HCT116 (cell line): ENCODE measurements around the gene PDE1A. TPM values are rescaled to one million over a fixed set of nuclear protein-coding genes. Genes with fewer than 3 reads are reported as not detected.

ENCODE experiments used
- ATAC-seq: fragments of 200-7000 bp; cut with Tn5 transposase; 2 replicates; pipeline ENCODE4 v1.9.1; 2020; ENCODE audit warnings: mild to moderate bottlenecking, moderate library complexity
- BruUV-seq: library from RNA; stranded (reverse); fragments of 400-500 nt; replicated peaks from 2 replicates; lab custom pipeline; 2021; lab: Mats Ljungman, UMichigan
- CTCF ChIA-PET: fragments of 300-600 bp; sonication (Branson Sonifier 250); formaldehyde crosslinking; loops from one replicate; lab custom pipeline; 2021; ENCODE audit warnings: antibody characterized with exemption; lab: Charles Lee
- POLR2A ChIA-PET: fragments of 300-600, 350-600 bp; sonication (Branson Sonifier 250); formaldehyde crosslinking; loops from one replicate; lab custom pipeline; 2021; ENCODE audit warnings: antibody characterized with exemption; lab: Charles Lee
- RAD21 ChIA-PET, 2 experiments: fragments of 300-600 bp; sonication (Branson Sonifier 250); formaldehyde crosslinking; loops; one replicate each; lab custom pipeline; 2023; ENCODE audit warnings: low total read pairs in 2 of 2; ENCODE audit not compliant: uncharacterized antibody in 2 of 2, unreplicated experiment in 2 of 2, low non-redundant PET in 1 of 2; lab: Charles Lee
- DNase-seq: peaks from one replicate; pipeline ENCODE4 v3.0.0-alpha.2; 2010; ENCODE audit warnings: low read depth, low spot score
- H2AFZ ChIP-seq: fragments of 200-600 bp; shearing (Covaris generic), sonication (generic); 2 replicates; pipeline ENCODE4 v1.6.1; 2017; ENCODE audit warnings: low read depth, mixed run types, mixed read lengths, antibody characterized with exemption, low read length; ENCODE audit not compliant: poor library complexity, severe bottlenecking
- H3K27ac ChIP-seq: 2 replicates; pipeline ENCODE4 v1.5.1; 2012; ENCODE audit warnings: low read depth, low read length
- H3K27me3 ChIP-seq: fragments of 200-600 bp; sonication (generic); 2 replicates; pipeline ENCODE4 v1.6.1; 2016; ENCODE audit warnings: mixed run types, low read length, mixed read lengths; ENCODE audit not compliant: insufficient read depth
- H3K36me3 ChIP-seq, 2 experiments: fragments of 200-500 bp in 1 of 2; fragments of 200-600 bp in 1 of 2; sonication (Bioruptor generic) in 1 of 2; sonication (generic) in 1 of 2; 2 replicates each; pipeline versions ENCODE4 v1.5.1 to v1.6.1; 2014 to 2016; ENCODE audit warnings: low read length in 2 of 2, inconsistent platforms in 1 of 2, mixed read lengths in 1 of 2, mixed run types in 1 of 2; ENCODE audit not compliant: insufficient read depth in 2 of 2, control insufficient read depth in 1 of 2
- H3K4me1 ChIP-seq, 2 experiments: fragments of 200-600 bp in 1 of 2; sonication (generic) in 1 of 2; 2 replicates each; pipeline versions ENCODE4 v1.5.1 to v1.6.1; 2012 to 2017; ENCODE audit warnings: low read length in 2 of 2, inconsistent platforms in 1 of 2, mild to moderate bottlenecking in 1 of 2, mixed read lengths in 1 of 2, mixed run types in 1 of 2, moderate library complexity in 1 of 2; ENCODE audit not compliant: insufficient read depth in 2 of 2, control insufficient read depth in 1 of 2
- H3K4me2 ChIP-seq: fragments of 200-600 bp; sonication (generic); 2 replicates; pipeline ENCODE4 v1.6.1; 2017; ENCODE audit warnings: mixed run types, low read length, mixed read lengths
- H3K4me3 ChIP-seq, 2 experiments: fragments of 200-600 bp in 1 of 2; sonication (generic) in 1 of 2; replicated peaks in 1 of 2; 2 replicates each; pipeline ENCODE4 v1.5.1; 2011 to 2016; ENCODE audit warnings: low read length in 2 of 2, control low read depth in 1 of 2, low read depth in 1 of 2, mild to moderate bottlenecking in 1 of 2, mixed read lengths in 1 of 2, mixed run types in 1 of 2
- H3K79me2 ChIP-seq: fragments of 200-600 bp; sonication (generic); 2 replicates; pipeline ENCODE4 v1.6.1; 2017; ENCODE audit warnings: mild to moderate bottlenecking, mixed run types, low read length, moderate library complexity, mixed read lengths; ENCODE audit not compliant: insufficient read depth
- H3K9ac ChIP-seq: fragments of 200-600 bp; sonication (generic); 2 replicates; pipeline ENCODE4 v1.6.1; 2016; ENCODE audit warnings: low read length, mixed read lengths
- H3K9me2 ChIP-seq: fragments of 200-600 bp; sonication (generic), shearing (Covaris generic); 2 replicates; pipeline ENCODE4 v1.6.1; 2017; ENCODE audit warnings: mixed run types, mild to moderate bottlenecking, moderate library complexity; ENCODE audit not compliant: insufficient read depth
- H3K9me3 ChIP-seq, 2 experiments: fragments of 200-500 bp in 1 of 2; fragments of 200-600 bp in 1 of 2; sonication (Bioruptor generic) in 1 of 2; sonication (generic) in 1 of 2; 2 replicates each; pipeline ENCODE4 v1.6.1; 2014 to 2017; ENCODE audit warnings: low read length in 2 of 2, mixed read lengths in 2 of 2, inconsistent platforms in 1 of 2, low read depth in 1 of 2, mild to moderate bottlenecking in 1 of 2, mixed run types in 1 of 2, moderate library complexity in 1 of 2; ENCODE audit not compliant: control insufficient read depth in 1 of 2, insufficient read depth in 1 of 2
- H4K20me1 ChIP-seq: fragments of 200-600 bp; sonication (generic), shearing (Covaris generic); 2 replicates; pipeline ENCODE4 v1.6.1; 2017; ENCODE audit warnings: mixed run types, mild to moderate bottlenecking, moderate library complexity; ENCODE audit not compliant: insufficient read depth
- CEBPB ChIP-seq: IDR thresholded peaks from 2 replicates; pipeline ENCODE4 v1.6.1; 2012; ENCODE audit warnings: low read depth
- CTCF ChIP-seq, 3 experiments: fragments of 200-600 bp in 1 of 3; sonication (generic) in 1 of 3; IDR thresholded peaks in 2 of 3; conservative IDR thresholded peaks in 1 of 3; 2 replicates each; pipeline ENCODE4 v1.5.1; 2012 to 2017; ENCODE audit warnings: low read depth in 2 of 3, low read length in 2 of 3, antibody characterized with exemption in 1 of 3, borderline replicate concordance in 1 of 3, control low read depth in 1 of 3, mild to moderate bottlenecking in 1 of 3, mixed read lengths in 1 of 3, mixed run types in 1 of 3, moderate library complexity in 1 of 3; ENCODE audit not compliant: insufficient read depth in 1 of 3
- ELF1 ChIP-seq: IDR thresholded peaks from 2 replicates; pipeline ENCODE4 v1.6.1; 2012; ENCODE audit warnings: low read depth, borderline replicate concordance
- EZH2 ChIP-seq: fragments of 200-600 bp; sonication (generic); IDR thresholded peaks from 2 replicates; pipeline ENCODE4 v1.6.1; 2017; ENCODE audit warnings: antibody characterized with exemption, mixed run types
- EZH2phosphoT487 ChIP-seq: fragments of 200-600 bp; IDR thresholded peaks from 2 replicates; pipeline ENCODE4 v1.6.1; 2018; ENCODE audit warnings: antibody characterized with exemption, borderline replicate concordance
- FOSL1 ChIP-seq: IDR thresholded peaks from 2 replicates; pipeline ENCODE4 v1.6.1; 2012; ENCODE audit warnings: low read depth
- JUND ChIP-seq: IDR thresholded peaks from 2 replicates; pipeline ENCODE4 v1.6.1; 2012
- MAX ChIP-seq: IDR thresholded peaks from 2 replicates; pipeline ENCODE4 v1.6.1; 2012
- POLR2A ChIP-seq: IDR thresholded peaks from 2 replicates; pipeline ENCODE4 v1.7.0; 2011; ENCODE audit warnings: borderline replicate concordance; ENCODE audit not compliant: insufficient read depth, insufficient read length; ENCODE audit errors: extremely low read depth
- POLR2AphosphoS5 ChIP-seq: IDR thresholded peaks from 2 replicates; pipeline ENCODE4 v1.6.1; 2011; ENCODE audit warnings: mild to moderate bottlenecking, low read depth, low read length, moderate library complexity
- RAD21 ChIP-seq: IDR thresholded peaks from 2 replicates; pipeline ENCODE4 v1.6.1; 2012; ENCODE audit warnings: low read depth, mild to moderate bottlenecking
- SIN3A ChIP-seq: IDR thresholded peaks from 2 replicates; pipeline ENCODE4 v1.6.1; 2012; ENCODE audit warnings: low read depth
- YY1 ChIP-seq: IDR thresholded peaks from 2 replicates; pipeline ENCODE4 v1.6.1; 2011; ENCODE audit warnings: low read length, low read depth, moderate library complexity, mild to moderate bottlenecking; ENCODE audit not compliant: insufficient replicate concordance; ENCODE audit errors: extremely low read depth
- ZFX ChIP-seq: fragments of 450-650 bp; IDR thresholded peaks from 2 replicates; pipeline ENCODE4 v1.6.1; 2017
- ZNF274 ChIP-seq: fragments of 200-500 bp; sonication (Bioruptor generic); IDR thresholded peaks from 2 replicates; pipeline ENCODE4 v1.6.1; 2014; ENCODE audit warnings: mild to moderate bottlenecking, low read depth, low read length, inconsistent platforms
- intact Hi-C: fragments of 100-400 bp; cut with micrococcal nuclease; formaldehyde crosslinking; loops from 2 replicates; pipeline ENCODE4 v1.10.0; 2022
- total RNA-seq: library from RNA; stranded (reverse); gene quantifications from one replicate; pipeline ENCODE4 v1.2.1, GENCODE V29; 2021; ENCODE audit not compliant: unreplicated experiment
- TF ChIP-seq, protein P1 (sequence below): IDR thresholded peaks from 2 replicates; pipeline ENCODE4 v1.6.1; 2012

The PDE1A gene
- total RNA-seq, 1 experiment from 2014 or later = 0.12 TPM

- BruUV-seq = no TSS peak
- Histone ChIP-seq H3K27me3 (no peaks in the 10 kb centered on the region), H3K9me3 (no peaks in the 10 kb centered on the region), H3K27ac (no peak overlapping the region), H3K4me2 (no peak overlapping the region), H3K79me2 (no peaks in the 10 kb centered on the region), H3K4me1 (no peaks in the 10 kb centered on the region), H3K4me3 (no peak overlapping the region), H3K9ac (no peak overlapping the region), H4K20me1 (no peaks in the 10 kb centered on the region), H2AFZ (peak overlapping the region; percentile 75), H3K9me2 (no peaks in the 10 kb centered on the region), H3K36me3 (no peaks in the 10 kb centered on the region)
- intact Hi-C loops = no loop called here
- TF ChIP-seq JUND (no peak), RAD21 (no peak), CEBPB (no peak), MAX (no peak), POLR2A (no peak), ELF1 (no peak), ZFX (no peak), EZH2phosphoT487 (no peak), SIN3A (no peak)
- CTCF ChIA-PET = no interaction called here
- POLR2A ChIA-PET = no interaction called here
- no peak for DNase-seq
- RAD21 ChIA-PET = no interaction called here
- ATAC-seq = no peak
Observed at GRCh38 chr2:182366628-182367027, 60.2 kb downstream of the PDE1A start.

DNA sequence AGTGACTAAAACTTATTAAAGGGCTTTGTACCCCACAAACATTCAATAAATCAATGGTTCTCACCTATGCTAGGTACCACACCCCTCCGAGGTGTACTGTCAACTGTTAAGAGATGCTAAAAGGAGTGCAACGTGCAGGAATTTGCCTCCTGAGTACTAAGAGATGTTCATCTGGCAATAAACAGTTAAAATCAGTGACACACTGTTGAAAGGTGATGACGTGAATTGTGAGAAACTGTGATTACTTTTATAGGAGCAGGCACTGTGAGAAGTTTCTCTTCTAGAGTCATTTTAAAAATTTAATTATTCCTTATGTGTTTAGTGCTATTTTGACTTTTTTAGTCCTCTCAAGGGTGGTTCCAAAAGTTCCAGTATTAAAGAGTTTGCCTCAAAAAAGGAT, 61.0 kb downstream of the PDE1A start:
- no peak for ATAC-seq
- intact Hi-C loops = no loop called here
- Histone ChIP-seq H3K9me2 (no peaks in the 10 kb centered on the region), H4K20me1 (no peaks in the 10 kb centered on the region), H3K79me2 (no peaks in the 10 kb centered on the region), H3K27ac (no peak overlapping the region), H3K4me3 (no peak overlapping the region), H3K36me3 (no peaks in the 10 kb centered on the region), H2AFZ (no peak overlapping the region), H3K4me2 (no peak overlapping the region), H3K27me3 (no peaks in the 10 kb centered on the region), H3K9ac (no peak overlapping the region), H3K9me3 (no peaks in the 10 kb centered on the region), H3K4me1 (no peaks in the 10 kb centered on the region)
- RAD21 ChIA-PET = no interaction called here
- POLR2A ChIA-PET = no interaction called here
- CTCF ChIA-PET = no interaction called here
- TF ChIP-seq CEBPB (no peak), POLR2A (no peak), YY1 (no peak), ZFX (no peak), ELF1 (no peak), CTCF (IDR thresholded peaks at IDR 0.05 in 2 of 3, conservative IDR thresholded peaks at IDR 0.05 in 1 of 3; ENCODE audit: borderline replicate concordance in 1 of 3, insufficient read depth in 1 of 3, low read depth in 2 of 3, low read length in 2 of 3) (no peak), MAX (no peak), SIN3A (no peak), FOSL1 (no peak), EZH2 (no peak), EZH2phosphoT487 (no peak), ZNF274 (no peak), POLR2AphosphoS5 (no peak)
- TF ChIP-seq, protein P1, sequence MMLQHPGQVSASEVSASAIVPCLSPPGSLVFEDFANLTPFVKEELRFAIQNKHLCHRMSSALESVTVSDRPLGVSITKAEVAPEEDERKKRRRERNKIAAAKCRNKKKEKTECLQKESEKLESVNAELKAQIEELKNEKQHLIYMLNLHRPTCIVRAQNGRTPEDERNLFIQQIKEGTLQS = no peak
- no peak for DNase-seq
- no TSS peak for BruUV-seq
